Pancreas (tissue), 10 donors: ENCODE measurements around the gene RPRD2. TPM values are rescaled to one million over a fixed set of nuclear protein-coding genes. Genes with fewer than 3 reads are reported as not detected.

Source experiments
- ATAC-seq, 4 donors: fragments of 200-7000 bp; cut with Tn5 transposase; one replicate each; pipeline versions ENCODE4 v1.8.0 to v1.9.1; 2020; ENCODE audit warnings: mild to moderate bottlenecking in 4 of 4, moderate library complexity in 4 of 4
- DNase-seq, 6 donors: peaks; one replicate each; pipeline ENCODE4 v3.0.0-alpha.2; 2020
- FAIRE-seq: peaks from 2 replicates; lab custom pipeline; 2012; peaks lifted over from hg19 to GRCh38; lab: Jason Lieb, UNC
- H3K27ac ChIP-seq, 4 donors: fragments of 200-600 bp; sonication (generic); 1 replicate in 3 of 4; 2 replicates in 1 of 4; pipeline versions ENCODE4 v1.5.0 to v1.8.0; 2020
- H3K27me3 ChIP-seq, 4 donors: fragments of 200-600 bp; one replicate each; pipeline ENCODE4 v1.8.0; 2021
- H3K36me3 ChIP-seq, 3 donors: fragments of 200-600 bp; sonication (generic) in 1 of 3; one replicate each; pipeline versions ENCODE4 v1.5.0 to v1.8.0; 2020 to 2021
- H3K4me1 ChIP-seq, 3 donors: fragments of 200-600 bp; one replicate each; pipeline ENCODE4 v1.8.0; 2021
- H3K4me3 ChIP-seq, 4 donors: fragments of 200-600 bp; sonication (generic) in 2 of 4; one replicate each; pipeline versions ENCODE4 v1.5.0 to v1.8.0; 2020 to 2021
- H3K9me3 ChIP-seq, 4 donors: fragments of 200-600 bp; one replicate each; pipeline ENCODE4 v1.8.0; 2021
- CTCF ChIP-seq, 4 donors: fragments of 200-600 bp; sonication (generic) in 3 of 4; IDR thresholded peaks; one replicate each; pipeline versions ENCODE4 v1.5.0 to v1.8.0; 2021; ENCODE audit warnings: antibody characterized with exemption in 4 of 4
- WGBS, 2 donors: extraction: QIAGEN DNeasy Blood & Tissue Kit; methylation state at CpG; one replicate each; pipeline ENCODE4 v1.1.7; 2013; 5-methylcytosine and 5-hydroxymethylcytosine counted together
- intact Hi-C, 3 donors: fragments of 100-400 bp; cut with DNase I; formaldehyde crosslinking; loops; one replicate each; pipeline versions ENCODE4 v1.11.1 to v1.14.2; 2022
- polyA plus RNA-seq, 2 donors: library from polyadenylated mRNA; stranded (reverse); fragments of 200-250 nt; gene quantifications; one replicate each; pipeline ENCODE4 v1.2.3, GENCODE V29; 2013
- total RNA-seq, 6 donors: library from RNA; stranded (reverse); fragmentation: NEBNext Ultra II Directional in 4 of 6; extraction: Animal tissue kit (Norgen Biotek cat#: 25700) in 4 of 6; gene quantifications; one replicate each; pipeline versions ENCODE4 v1.2.1 to v1.2.4, GENCODE V29; 2021 to 2023
- donor health status: healthy with polysubstance abuse.
- donor health status: DM: no; HTN: no; CAD: no; lungs with moderate emphysema.
- donor health status: DM: no; HTN: no; CAD: no.
- donor health status: control.
- donor health status: control.
- donor health status: Bipolar disorder and iron deficiency.
- donor health status: DM: yes; HTN: yes; CAD: no.
- donor health status: DM: no; HTN: no; CAD: no.
- donor health status: DM: no; HTN: no; CAD: no.
- donor health status: DM: yes; HTN: yes; CAD: no.

The RPRD2 gene
- total and polyA plus RNA-seq, 8 donors = 5.2 to 22.3 (median 14.1) TPM

DNA sequence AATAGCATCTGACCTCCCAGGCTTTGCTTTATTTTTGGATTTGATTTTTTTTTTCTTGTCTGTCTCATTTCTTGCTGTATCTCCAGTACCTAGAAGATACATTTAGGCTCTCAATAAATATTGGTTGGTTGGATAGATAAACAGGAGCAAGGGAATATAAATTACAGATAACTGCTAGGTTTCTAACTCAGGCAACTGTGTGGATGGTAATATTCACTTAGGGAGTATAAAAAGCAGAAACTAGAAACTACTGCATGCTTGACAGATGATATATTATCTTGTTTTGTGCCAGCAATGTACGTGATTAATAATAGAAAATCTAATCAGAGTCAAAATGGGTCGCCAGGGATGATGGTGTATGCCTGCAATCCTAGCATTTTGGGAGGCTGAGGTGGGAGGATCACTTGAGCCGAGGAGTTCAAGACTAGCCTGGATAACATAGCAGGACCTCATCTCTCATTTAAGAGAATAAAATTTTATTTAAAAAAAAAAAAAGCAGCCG is 92.2 kb downstream of the RPRD2 start:
- 72% methylated on average over 4 of the region's 4 CpGs for WGBS, 2 donors
- no peak for DNase-seq
- no peak overlapping the region for H3K27ac ChIP-seq

DNA sequence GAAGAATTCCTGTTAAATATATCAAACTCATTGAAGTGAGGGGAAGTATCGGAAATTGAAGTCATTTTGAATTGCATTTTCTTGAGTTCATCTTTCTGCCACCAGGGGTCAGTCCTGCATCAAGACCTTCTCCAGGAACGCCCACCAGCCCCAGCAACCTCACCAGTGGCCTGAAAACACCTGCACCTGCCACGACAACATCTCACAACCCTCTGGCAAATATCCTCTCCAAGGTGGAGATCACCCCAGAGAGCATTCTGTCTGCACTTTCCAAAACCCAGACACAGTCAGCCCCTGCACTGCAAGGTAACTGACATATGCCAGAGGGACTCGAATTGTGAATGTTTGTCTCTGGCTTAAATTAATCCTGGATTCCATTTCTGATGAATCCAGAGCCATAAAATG is 100.5 kb downstream of the RPRD2 start:
- peak; percentile 30 to 72 (median 68) for TF ChIP-seq CTCF (IDR thresholded peaks at IDR 0.05)
- ATAC-seq (peak; percentile 65 to 94 (median 88)), FAIRE-seq (no peak), DNase-seq (peak; percentile 46 to 67 (median 60))
- Histone ChIP-seq H3K4me3 (no peak overlapping the region), H3K27ac (no peak overlapping the region), H3K36me3 (peaks cover 0 to 36% (median 0%) of the 10 kb centered on the region in 3 donors), H3K4me1 (no peaks in the 10 kb centered on the region), H3K9me3 (no peaks in the 10 kb centered on the region), H3K27me3 (no peaks in the 10 kb centered on the region)
- intact Hi-C loops = no loop called here
- 35 to 40% methylated on average over 4 of the region's 4 CpGs for WGBS, 2 donors

More for the DNA sequence above, 92.2 kb downstream of the RPRD2 start:
- no peak overlapping the region for H3K4me3 ChIP-seq
- ATAC-seq (no peak), FAIRE-seq (no peak)
- H3K9me3 ChIP-seq = no peaks in the 10 kb centered on the region
- H3K27me3 ChIP-seq = no peaks in the 10 kb centered on the region
- intact Hi-C loops = loop anchor here in 1 of 3 donors (10.0 kb wide), 1 partner anchor 79 kb away; no protein-coding TSS in a partner anchor
- peaks cover 0 to 30% (median 7%) of the 10 kb centered on the region in 3 donors for H3K36me3 ChIP-seq
- H3K4me1 ChIP-seq = no peaks in the 10 kb centered on the region
- TF ChIP-seq CTCF (IDR thresholded peaks at IDR 0.05) = no peak

DNA sequence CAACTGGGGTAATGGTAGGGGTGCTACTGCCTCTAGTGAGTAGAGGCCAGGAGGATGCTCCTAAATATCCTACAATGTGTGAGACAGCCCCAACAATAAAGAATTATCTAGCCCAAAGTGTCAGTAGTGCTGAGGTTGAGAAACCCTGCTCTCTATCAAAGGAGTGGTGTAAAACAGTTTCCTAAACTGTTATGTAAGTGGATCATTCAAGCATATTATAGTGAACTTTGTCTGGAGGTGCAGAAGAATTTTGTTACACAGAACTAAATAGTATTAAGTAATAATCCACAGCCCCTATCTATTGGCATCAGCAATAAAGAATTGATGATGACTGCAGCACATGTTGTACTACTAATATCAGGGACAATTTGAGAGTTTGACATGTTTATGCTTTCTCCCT is 103.0 kb downstream of the RPRD2 start:
- FAIRE-seq (no peak), DNase-seq (no peak), ATAC-seq (no peak)
- intact Hi-C loops = no loop called here
- no peaks in the 10 kb centered on the region for H3K27me3 ChIP-seq
- no peak for TF ChIP-seq CTCF (IDR thresholded peaks at IDR 0.05)
- no peaks in the 10 kb centered on the region for H3K9me3 ChIP-seq
- no peaks in the 10 kb centered on the region for H3K4me1 ChIP-seq
- no peak overlapping the region for H3K27ac ChIP-seq
- no peak overlapping the region for H3K4me3 ChIP-seq
- H3K36me3 ChIP-seq = peaks cover 0 to 36% (median 16%) of the 10 kb centered on the region in 3 donors

DNA sequence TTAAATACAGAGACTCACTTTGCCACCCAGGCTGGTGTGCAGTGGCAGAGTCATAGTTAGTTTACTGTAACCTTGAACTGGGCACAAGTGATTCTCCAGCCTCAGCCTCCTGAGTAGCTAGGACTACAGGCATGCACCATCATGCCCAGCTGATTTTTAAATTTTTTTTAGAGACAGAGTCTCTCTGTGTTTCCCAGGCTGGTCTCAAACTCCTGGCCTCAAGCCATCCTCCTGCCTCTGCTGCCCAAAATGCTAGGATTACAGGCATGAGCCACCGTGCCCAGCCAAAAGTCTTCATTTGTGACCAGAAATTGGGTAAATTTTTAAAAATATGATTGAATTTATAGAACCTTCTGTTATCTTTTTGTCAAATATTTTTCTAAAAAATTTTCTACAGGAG is 105.3 kb downstream of the RPRD2 start:
- intact Hi-C loops = no loop called here
- Histone ChIP-seq H3K4me1 (peaks cover 0 to 5% (median 4%) of the 10 kb centered on the region in 3 donors), H3K9me3 (no peaks in the 10 kb centered on the region), H3K4me3 (no peak overlapping the region), H3K27ac (no peak overlapping the region), H3K36me3 (peaks cover 0 to 32% (median 22%) of the 10 kb centered on the region in 3 donors), H3K27me3 (no peaks in the 10 kb centered on the region)
- no peak for ATAC-seq
- TF ChIP-seq CTCF (IDR thresholded peaks at IDR 0.05) = no peak
- peak in 1 of 6 donors; percentile 3 for DNase-seq
- no peak for FAIRE-seq
- 65 to 69% methylated on average over 1 of the region's 1 CpG for WGBS, 2 donors

- FAIRE-seq = no peak
- peaks cover 0 to 22% (median 18%) of the 10 kb centered on the region in 3 donors for H3K36me3 ChIP-seq
- H3K4me1 ChIP-seq = peaks cover 0 to 5% (median 4%) of the 10 kb centered on the region in 3 donors
- no peaks in the 10 kb centered on the region for H3K9me3 ChIP-seq
- H3K4me3 ChIP-seq = no peak overlapping the region
- H3K27ac ChIP-seq = no peak overlapping the region
- intact Hi-C loops = loop anchor here in 1 of 3 donors (5.0 kb wide), 1 partner anchor 65 kb away; no protein-coding TSS in a partner anchor
- ATAC-seq = no peak
- WGBS, 2 donors = 91 to 93% methylated on average over 10 of the region's 10 CpGs
- DNase-seq = no peak
- no peak for TF ChIP-seq CTCF (IDR thresholded peaks at IDR 0.05)
- H3K27me3 ChIP-seq = no peaks in the 10 kb centered on the region
Measured at GRCh38 chr1:150472601-150473200, 108.8 kb downstream of the RPRD2 start.
